Sigmoid colon (tissue), 7 donors: Measurements from ENCODE around the gene FCHSD2. TPM values are rescaled to one million over a fixed set of nuclear protein-coding genes. Genes with fewer than 3 reads are reported as not detected.
A peak's percentile ranks its signal among the peaks of the same experiment; 100 is the strongest.

Source experiments
- DNase-seq: peaks from one replicate; pipeline ENCODE4 v3.0.0-alpha.2; 2019
- H3K27ac ChIP-seq, 4 donors: fragments of 200-600 bp; sonication (generic); one replicate each; pipeline ENCODE4 v1.5.1; 2016 to 2019; ENCODE audit warnings: mild to moderate bottlenecking in 1 of 4
- H3K27me3 ChIP-seq, 3 donors: fragments of 200-600 bp; sonication (generic); one replicate each; pipeline ENCODE4 v1.5.1; 2019; ENCODE audit warnings: mild to moderate bottlenecking in 1 of 3
- H3K36me3 ChIP-seq, 4 donors: fragments of 200-600 bp; sonication (generic); one replicate each; pipeline ENCODE4 v1.5.1; 2016 to 2019
- H3K4me1 ChIP-seq, 4 donors: fragments of 200-600 bp; sonication (generic); one replicate each; pipeline ENCODE4 v1.5.1; 2017 to 2019
- H3K4me3 ChIP-seq, 4 donors: fragments of 200-600 bp; sonication (generic); one replicate each; pipeline ENCODE4 v1.5.1; 2017 to 2019; ENCODE audit warnings: mild to moderate bottlenecking in 2 of 4, moderate library complexity in 1 of 4
- H3K9me3 ChIP-seq, 4 donors: fragments of 200-600 bp in 3 of 4; sonication (generic) in 3 of 4; one replicate each; pipeline versions ENCODE4 v1.5.1 to v1.6.1; 2013 to 2019
- CTCF ChIP-seq, 4 experiments: fragments of 450-650 bp in 3 of 4; fragments of 200-600 bp in 1 of 4; IDR thresholded peaks; one replicate each; pipeline ENCODE4 v1.5.1; 2016 to 2019; ENCODE audit warnings: antibody characterized with exemption in 4 of 4, mild to moderate bottlenecking in 3 of 4, moderate library complexity in 2 of 4
- EP300 ChIP-seq, 4 donors: sonication (generic); formaldehyde crosslinking; IDR thresholded peaks; one replicate each; pipeline ENCODE4 v1.6.1; 2017; ENCODE audit warnings: antibody characterized with exemption in 4 of 4
- POLR2A ChIP-seq, 2 donors: fragments of 450-650 bp; IDR thresholded peaks; one replicate each; pipeline ENCODE4 v1.6.1; 2016; ENCODE audit warnings: antibody characterized with exemption in 2 of 2, mild to moderate bottlenecking in 2 of 2, moderate library complexity in 2 of 2
- POLR2AphosphoS5 ChIP-seq, 4 donors: sonication (generic); formaldehyde crosslinking; IDR thresholded peaks; one replicate each; pipeline ENCODE4 v1.6.1; 2017; ENCODE audit warnings: antibody characterized with exemption in 4 of 4
- WGBS, 2 donors: extraction: QIAGEN DNeasy Blood & Tissue Kit; methylation state at CpG; one replicate each; pipeline ENCODE4 v1.1.7; 2013; 5-methylcytosine and 5-hydroxymethylcytosine counted together
- intact Hi-C: fragments of 100-400 bp; cut with DNase I; formaldehyde crosslinking; loops from one replicate; pipeline ENCODE4 v1.15.1; 2023
- polyA plus RNA-seq, 3 donors: library from polyadenylated mRNA; stranded (reverse); fragments of 200-250 nt; gene quantifications; one replicate each; pipeline ENCODE4 v1.2.3, GENCODE V29; 2013
- total RNA-seq, 4 donors: library from RNA; depleted of rRNA; stranded (reverse); fragments of >200 nt; gene quantifications; one replicate each; pipeline ENCODE4 v1.1.0, GENCODE V29; 2016
- donor health status: healthy with polysubstance abuse.
- donor health status: Bipolar disorder and iron deficiency.
- donor health status: healthy.

FCHSD2 gene
- total and polyA plus RNA-seq, 7 donors, result 6.9 to 36.3 (median 18.6) TPM

GRCh38 chr11:73189315-73189714, 47.2 kb upstream of the FCHSD2 start:
- peak; percentile 70 for DNase-seq
- no peaks in the 10 kb centered on the region for H3K27me3 ChIP-seq
- intact Hi-C loops, result loop anchor here (5.0 kb wide), 1 partner anchor 203 kb away; no protein-coding TSS in a partner anchor
- 57 to 78% methylated on average over 8 of the region's 8 CpGs for WGBS, 2 donors
- H3K27ac ChIP-seq, result no peak overlapping the region
- H3K4me3 ChIP-seq, result no peak overlapping the region
- TF ChIP-seq EP300 (IDR thresholded peaks at IDR 0.05), result no peak
- no peak for TF ChIP-seq POLR2A (IDR thresholded peaks at IDR 0.05)
- TF ChIP-seq CTCF (IDR thresholded peaks at IDR 0.05), result no peak
- TF ChIP-seq POLR2AphosphoS5 (IDR thresholded peaks at IDR 0.05), result no peak
- H3K4me1 ChIP-seq, result peaks cover 0 to 10% (median 5%) of the 10 kb centered on the region in 4 donors
- no peaks in the 10 kb centered on the region for H3K36me3 ChIP-seq
- H3K9me3 ChIP-seq, result no peaks in the 10 kb centered on the region

GRCh38 chr11:73188301-73188700, 46.2 kb upstream of the FCHSD2 start:
- DNase-seq, result no peak
- Histone ChIP-seq H3K36me3 (no peaks in the 10 kb centered on the region), H3K27me3 (no peaks in the 10 kb centered on the region), H3K4me1 (peaks cover 0 to 10% (median 5%) of the 10 kb centered on the region in 4 donors), H3K9me3 (no peaks in the 10 kb centered on the region), H3K27ac (no peak overlapping the region), H3K4me3 (no peak overlapping the region)
- 87 to 92% methylated on average over 4 of the region's 4 CpGs for WGBS, 2 donors
- intact Hi-C loops, result loop anchor here (5.0 kb wide), 1 partner anchor 204 kb away; no protein-coding TSS in a partner anchor
- TF ChIP-seq POLR2A (IDR thresholded peaks at IDR 0.05) (no peak), CTCF (IDR thresholded peaks at IDR 0.05) (no peak)

- H3K4me1 ChIP-seq, result peaks cover 0 to 10% (median 5%) of the 10 kb centered on the region in 4 donors
- H3K27ac ChIP-seq, result no peak overlapping the region
- intact Hi-C loops, result loop anchor here (2.0 to 5.0 kb wide), 2 partner anchors 53 to 204 kb away; no protein-coding TSS in a partner anchor
- WGBS, 2 donors, result 91 to 94% methylated on average over 1 of the region's 1 CpG
- TF ChIP-seq POLR2AphosphoS5 (IDR thresholded peaks at IDR 0.05) (no peak), POLR2A (IDR thresholded peaks at IDR 0.05) (no peak), EP300 (IDR thresholded peaks at IDR 0.05) (no peak), CTCF (IDR thresholded peaks at IDR 0.05) (no peak)
- no peak overlapping the region for H3K4me3 ChIP-seq
- no peaks in the 10 kb centered on the region for H3K36me3 ChIP-seq
- no peaks in the 10 kb centered on the region for H3K27me3 ChIP-seq
- DNase-seq, result no peak
- no peaks in the 10 kb centered on the region for H3K9me3 ChIP-seq
These were observed 45.7 kb upstream of the FCHSD2 start for GRCh38 chr11:73187854-73188253.

- no peak overlapping the region for H3K27ac ChIP-seq
These were observed 44.8 kb upstream of the FCHSD2 start for GRCh38 chr11:73186886-73187285.

More at GRCh38 chr11:73186886-73187285, 44.8 kb upstream of the FCHSD2 start:
- WGBS, 2 donors, result 59 to 65% methylated on average over 4 of the region's 4 CpGs
- no peak overlapping the region for H3K4me3 ChIP-seq
- no peaks in the 10 kb centered on the region for H3K9me3 ChIP-seq
- peak; percentile 29 for DNase-seq
- TF ChIP-seq EP300 (IDR thresholded peaks at IDR 0.05) (no peak), CTCF (IDR thresholded peaks at IDR 0.05) (no peak), POLR2AphosphoS5 (IDR thresholded peaks at IDR 0.05) (no peak), POLR2A (IDR thresholded peaks at IDR 0.05) (no peak)
- no peaks in the 10 kb centered on the region for H3K36me3 ChIP-seq
- peaks cover 0 to 10% (median 5%) of the 10 kb centered on the region in 4 donors for H3K4me1 ChIP-seq
- no peaks in the 10 kb centered on the region for H3K27me3 ChIP-seq
- intact Hi-C loops, result loop anchor here (2.0 to 5.0 kb wide), 2 partner anchors 54 to 205 kb away; no protein-coding TSS in a partner anchor
